ENCODE data around the gene PPP1R26.

DNA sequence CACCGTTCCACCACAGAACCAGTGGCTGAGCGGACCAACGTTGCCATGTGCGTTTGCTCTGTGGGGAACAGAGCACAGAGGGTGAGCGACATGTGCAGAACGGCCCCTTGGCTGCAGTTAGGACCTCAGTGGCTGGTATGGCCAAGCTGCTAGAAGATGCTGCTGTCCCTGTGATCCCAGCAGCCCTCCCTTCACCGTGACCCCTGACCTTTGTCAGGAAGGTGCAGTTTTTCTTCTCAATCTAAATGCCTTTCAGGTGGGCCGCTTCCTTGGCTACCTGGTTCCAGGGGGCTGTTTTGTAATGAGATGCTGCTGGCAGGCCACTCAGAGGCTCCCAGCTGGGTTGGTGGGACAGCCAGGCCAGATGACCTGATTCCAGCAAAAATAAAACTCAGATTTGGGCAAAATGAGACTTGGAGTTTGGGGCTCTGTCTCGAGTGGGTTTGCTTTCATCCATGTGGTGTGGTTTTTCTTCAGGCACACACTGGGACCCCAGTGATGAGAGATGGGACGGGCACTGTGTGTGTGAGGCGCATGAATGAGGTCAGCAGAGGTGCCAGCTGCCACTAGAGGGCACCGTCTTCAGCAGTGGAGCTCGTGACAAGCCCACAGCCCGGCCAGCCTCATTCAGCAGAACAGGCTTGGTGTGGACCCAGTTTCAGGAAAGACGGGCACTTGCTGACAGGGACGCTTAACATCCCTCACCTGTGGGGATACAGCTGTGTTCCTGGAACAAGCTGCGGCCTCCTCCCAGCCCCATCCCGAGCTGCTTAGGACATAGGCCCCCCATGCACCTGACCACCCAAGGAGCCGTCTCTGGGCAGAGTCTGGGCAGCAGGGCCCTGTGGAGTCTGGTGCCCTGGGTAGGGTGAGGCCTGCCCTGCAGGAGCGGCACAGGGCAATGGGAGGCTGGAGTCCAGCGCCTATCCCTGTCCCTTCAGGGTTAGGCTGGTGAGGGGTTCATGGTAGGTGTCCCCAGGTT, 25.0 kb downstream of the PPP1R26 start:
- TF ChIP-seq CTCF (IDR thresholded peaks at IDR 0.05) (peak; percentile 34 to 59 (median 48)), POLR2AphosphoS5 (IDR thresholded peaks at IDR 0.05) (peak; percentile 27), POLR2A (IDR thresholded peaks at IDR 0.05) (no peak)

All from prostate gland (tissue), 2 donors.